Stimulated activated CD4-positive, alpha-beta T cell treated with anti-CD3 and anti-CD28 coated beads, TNF-alpha, amount 100 ng/mL, for 48 hours (primary cell): ENCODE measurements around the gene ABI3BP.

Source experiments
- DNase-seq, 3 donors: peaks; one replicate each; pipeline ENCODE4 v3.0.0-alpha.2; 2020; ENCODE audit warnings: low read depth in 3 of 3

ABI3BP gene

DNA sequence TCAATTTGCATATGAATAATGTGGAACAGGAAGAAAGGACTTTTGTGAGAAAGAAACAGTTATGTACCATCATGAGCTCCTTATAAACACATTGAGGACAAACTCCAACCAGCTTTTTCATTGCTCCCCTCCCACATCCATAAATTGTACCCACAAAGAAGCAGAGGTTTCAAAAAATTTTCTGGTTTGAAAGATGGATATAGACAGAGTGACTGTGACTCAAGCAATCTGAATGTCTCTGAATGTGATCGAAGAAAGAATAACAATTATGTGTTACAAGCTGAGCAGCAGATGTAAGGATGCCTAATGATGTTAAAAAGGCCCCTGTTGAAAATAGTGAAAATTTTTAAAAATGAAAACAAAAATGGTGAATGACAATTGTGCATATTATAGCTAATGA lies 156.6 kb downstream of the ABI3BP start:
- no peak for DNase-seq

GRCh38 chr3:100834332-100834731 lies 158.9 kb downstream of the ABI3BP start:
- DNase-seq, result no peak

- no peak for DNase-seq
These were observed 159.7 kb downstream of the ABI3BP start for GRCh38 chr3:100833483-100833882.

DNA sequence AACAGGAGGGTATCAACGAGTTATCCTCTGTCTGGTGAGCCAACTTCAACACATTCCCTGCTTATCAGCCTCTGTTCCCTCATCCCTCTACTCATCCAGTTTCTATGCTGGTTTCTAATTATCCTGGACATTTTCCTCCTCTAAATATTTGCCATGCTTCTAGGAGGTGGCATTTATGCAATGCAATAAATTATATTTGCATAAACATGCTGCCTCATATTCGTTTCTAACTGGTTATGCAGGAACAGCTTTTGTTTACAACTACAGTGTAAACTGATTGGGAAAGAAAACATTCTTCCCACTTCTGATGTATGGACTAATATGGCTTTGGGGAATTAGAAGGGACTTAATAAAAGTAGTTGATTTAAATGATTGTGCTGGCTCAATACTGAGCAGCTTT lies 161.6 kb downstream of the ABI3BP start:
- DNase-seq, result no peak

- no peak for DNase-seq
These were observed 162.3 kb downstream of the ABI3BP start for GRCh38 chr3:100830931-100831330.

DNA sequence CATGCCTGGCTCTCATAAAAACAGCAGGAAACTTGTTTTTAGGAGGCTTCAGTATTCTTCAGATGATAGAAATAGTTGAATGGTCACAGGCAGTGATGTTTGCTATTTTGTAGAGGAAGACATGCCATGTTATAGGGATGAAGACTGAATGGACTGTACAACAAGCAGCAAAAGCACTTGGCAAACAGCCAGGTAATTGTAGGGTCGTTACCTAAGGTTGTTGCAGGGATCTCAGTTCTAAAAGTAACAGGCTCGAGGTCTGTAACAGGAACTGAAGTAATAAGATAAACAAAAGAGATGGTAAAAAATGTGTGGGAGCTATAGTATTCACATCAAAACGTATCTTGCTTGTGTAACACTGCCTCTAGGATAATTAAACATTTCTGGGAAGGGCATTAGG lies 167.6 kb downstream of the ABI3BP start:
- DNase-seq, result no peak

DNA sequence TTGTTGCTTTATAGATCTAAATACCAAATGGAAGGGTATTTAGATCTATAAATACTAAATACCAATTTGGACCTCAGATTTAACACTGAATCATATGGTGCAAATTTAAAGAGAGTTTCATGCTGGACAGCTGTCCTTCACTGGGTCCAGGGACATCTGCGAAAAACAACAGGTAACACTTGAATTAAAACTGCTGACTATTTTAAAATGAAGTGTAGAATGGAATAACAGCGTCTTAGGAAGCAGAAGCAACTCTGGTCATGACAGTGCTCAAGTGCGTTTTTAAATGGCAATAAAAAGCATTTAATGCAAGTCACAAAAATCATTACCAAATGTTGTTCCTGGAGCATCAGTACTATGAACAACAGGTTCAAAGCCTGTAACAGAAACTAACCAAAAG lies 177.6 kb downstream of the ABI3BP start:
- DNase-seq, result no peak

- no peak for DNase-seq
These were observed 179.4 kb downstream of the ABI3BP start for GRCh38 chr3:100813828-100814227.

GRCh38 chr3:100811779-100812507 lies 181.3 kb downstream of the ABI3BP start:
- no peak for DNase-seq

DNA sequence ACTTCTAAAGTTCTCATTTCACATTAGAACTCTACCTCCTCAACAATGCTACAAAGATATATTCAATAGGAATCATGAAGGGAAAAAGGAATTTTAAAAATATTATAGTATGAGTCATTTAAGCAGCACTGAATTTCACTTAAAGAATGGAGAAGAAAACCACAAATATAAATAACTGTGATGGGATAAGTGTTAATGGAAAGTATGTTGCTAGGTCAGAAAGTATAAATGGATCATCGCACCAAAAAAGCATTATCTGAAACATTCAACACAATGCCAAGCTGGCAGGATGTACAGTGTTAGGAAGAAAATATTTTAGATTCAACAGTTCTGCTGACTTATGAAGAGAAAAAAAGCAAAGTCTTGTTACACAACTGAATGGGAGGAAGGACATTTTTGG lies 182.6 kb downstream of the ABI3BP start:
- no peak for DNase-seq

DNA sequence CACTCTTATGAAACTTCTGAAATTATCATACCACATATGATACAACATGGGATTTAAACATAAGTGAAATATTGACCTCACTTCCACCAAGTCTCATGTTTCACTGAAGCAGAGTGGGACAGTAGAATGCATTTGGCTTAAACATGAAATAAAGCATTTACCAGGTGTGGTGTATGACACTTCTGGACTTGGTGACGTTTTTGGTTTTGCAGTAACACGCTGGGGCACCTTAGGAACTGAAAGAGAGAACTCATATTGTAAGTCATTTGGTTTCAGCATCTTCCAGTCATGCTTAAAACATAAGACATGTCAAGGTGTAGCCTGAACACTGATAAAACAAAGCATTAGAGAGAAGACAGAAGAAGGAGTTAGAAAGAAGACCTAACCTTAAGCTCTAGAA lies 188.6 kb downstream of the ABI3BP start:
- DNase-seq, result no peak

- DNase-seq, result no peak
These were observed 189.5 kb downstream of the ABI3BP start for GRCh38 chr3:100803711-100804110.

DNA sequence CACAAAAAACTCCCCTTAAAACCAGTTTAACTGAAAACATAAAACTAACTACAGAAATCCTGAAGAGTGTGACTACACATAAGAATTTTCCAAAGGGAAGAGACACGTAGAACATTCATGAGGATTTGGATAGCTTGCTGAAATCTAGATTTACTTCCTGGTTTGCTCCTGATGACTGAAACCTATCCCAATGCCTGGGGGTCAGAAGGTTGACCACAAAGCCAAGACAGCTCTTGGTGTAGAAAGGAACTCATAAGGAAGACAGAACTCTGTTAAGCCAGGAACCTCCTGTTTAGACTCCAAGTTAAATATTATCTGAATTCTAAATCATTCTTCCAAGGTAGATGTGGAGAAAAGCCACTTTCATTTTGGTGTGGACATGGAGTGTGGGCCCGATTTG lies 191.1 kb downstream of the ABI3BP start:
- no peak for DNase-seq

DNA sequence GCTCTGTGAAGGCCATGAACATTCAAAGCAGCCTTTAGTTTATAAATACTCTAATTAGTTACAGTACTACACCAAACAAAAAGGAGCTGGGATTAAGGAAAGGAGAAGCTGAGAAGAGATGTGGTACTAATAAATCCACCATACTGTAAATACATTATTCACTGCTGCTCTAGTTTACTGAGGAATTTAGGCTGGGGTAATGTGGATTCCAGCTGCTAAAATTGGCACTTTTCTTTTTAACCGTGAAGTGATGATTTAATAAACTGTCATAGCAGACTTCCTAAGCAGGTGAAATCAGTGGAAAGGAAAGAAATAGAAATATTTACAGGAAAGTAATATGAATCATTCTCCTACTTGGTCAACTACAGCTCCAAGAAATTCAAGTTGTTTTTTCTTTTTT lies 195.2 kb downstream of the ABI3BP start:
- no peak for DNase-seq

DNA sequence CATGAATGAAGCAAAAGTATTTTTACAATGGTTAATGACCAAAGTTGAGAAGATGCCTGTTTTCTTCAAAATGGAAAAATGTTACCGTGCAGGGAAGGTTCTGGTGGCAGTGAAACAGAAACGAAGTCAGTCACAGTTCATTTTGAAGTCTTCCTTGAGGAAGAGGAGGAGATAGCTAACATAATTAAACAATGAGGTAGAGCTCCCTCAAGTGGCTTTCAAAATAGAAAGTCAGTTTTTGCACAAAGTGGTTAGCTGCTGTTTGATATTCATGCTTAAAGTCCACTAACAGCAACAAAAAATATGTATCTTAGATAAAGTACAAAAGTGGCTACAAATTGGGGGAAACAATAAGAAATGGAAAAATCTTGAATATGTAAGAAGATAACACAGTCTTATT lies 196.7 kb downstream of the ABI3BP start:
- no peak for DNase-seq

DNA sequence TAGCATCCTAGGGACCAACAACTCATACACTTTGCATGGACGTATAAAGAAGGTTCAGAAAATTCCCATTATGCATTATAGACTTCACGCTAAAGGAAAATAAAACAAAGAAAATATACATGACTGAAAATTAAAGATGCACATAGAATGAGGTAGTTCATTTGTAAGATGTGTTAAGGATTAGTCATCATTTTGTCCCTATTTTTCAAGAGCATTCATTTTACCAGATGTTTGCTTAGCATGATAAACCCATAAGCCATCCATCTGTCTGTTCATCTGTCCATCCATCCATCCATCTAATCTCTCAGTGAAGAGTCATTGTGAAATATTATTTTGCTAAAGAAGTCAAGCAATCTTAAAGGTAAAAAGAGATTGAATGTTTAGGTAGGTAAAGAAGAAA lies 203.6 kb downstream of the ABI3BP start:
- DNase-seq, result no peak

DNA sequence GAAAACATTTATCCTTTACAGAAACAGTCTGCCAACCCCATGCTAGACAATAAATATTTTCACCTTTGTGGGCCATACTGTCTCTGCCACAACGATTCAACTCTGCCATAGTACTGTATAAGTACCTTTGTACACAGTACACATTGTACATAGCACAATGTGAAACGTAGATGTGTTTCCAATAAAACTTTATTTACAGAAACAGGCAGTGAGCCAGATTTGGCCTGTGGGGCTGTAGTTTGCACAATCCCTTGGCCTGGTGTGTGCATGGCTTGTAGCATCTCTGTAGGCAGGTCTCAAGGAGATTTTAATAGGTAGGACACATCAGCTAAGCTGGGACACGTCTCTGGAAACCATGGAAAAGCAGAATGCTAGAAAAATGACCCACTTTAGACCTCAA lies 209.6 kb downstream of the ABI3BP start:
- DNase-seq, result no peak

GRCh38 chr3:100782906-100783305 lies 210.3 kb downstream of the ABI3BP start:
- no peak for DNase-seq

DNA sequence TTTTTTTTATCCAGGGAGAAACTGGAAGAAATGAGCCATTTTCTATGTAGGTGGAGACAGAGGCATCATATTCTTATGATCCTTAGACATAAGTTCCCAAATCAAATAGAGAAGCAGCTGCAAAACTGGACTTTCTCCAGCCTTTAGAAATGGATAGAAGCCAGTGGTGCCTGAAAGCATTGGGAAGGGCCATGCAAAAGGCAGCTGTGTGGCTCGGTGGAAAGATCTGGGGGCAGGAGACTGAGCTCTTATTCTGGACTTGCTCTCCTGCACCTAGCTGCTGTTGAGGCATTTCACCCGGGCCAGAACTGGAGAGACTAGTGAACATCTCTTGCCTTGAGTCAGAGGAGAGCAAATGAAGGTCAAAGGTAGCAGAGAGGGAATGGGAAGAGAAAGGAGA lies 210.9 kb downstream of the ABI3BP start:
- DNase-seq, result no peak

DNA sequence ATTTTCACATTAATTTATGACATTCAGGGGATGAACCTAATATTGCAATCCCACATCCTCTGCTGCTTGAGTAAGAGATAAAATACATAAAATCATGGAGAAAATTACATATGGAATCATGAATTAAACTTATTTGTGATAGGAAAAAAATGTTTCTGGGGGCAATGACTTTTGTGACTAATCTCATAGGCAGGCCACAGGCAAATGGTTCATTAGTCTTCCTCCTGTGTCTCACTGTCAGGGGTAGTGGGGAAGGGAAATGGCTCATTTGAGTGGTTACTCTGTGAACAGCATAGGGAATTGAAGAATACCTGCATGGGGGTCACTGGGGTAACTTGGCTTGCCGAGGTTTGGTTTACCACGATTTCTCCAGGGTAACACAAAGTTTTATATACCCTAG lies 211.9 kb downstream of the ABI3BP start:
- DNase-seq, result no peak

GRCh38 chr3:100780071-100780622 lies 213.1 kb downstream of the ABI3BP start:
- no peak for DNase-seq

GRCh38 chr3:100779480-100779879 lies 213.7 kb downstream of the ABI3BP start:
- no peak for DNase-seq

DNA sequence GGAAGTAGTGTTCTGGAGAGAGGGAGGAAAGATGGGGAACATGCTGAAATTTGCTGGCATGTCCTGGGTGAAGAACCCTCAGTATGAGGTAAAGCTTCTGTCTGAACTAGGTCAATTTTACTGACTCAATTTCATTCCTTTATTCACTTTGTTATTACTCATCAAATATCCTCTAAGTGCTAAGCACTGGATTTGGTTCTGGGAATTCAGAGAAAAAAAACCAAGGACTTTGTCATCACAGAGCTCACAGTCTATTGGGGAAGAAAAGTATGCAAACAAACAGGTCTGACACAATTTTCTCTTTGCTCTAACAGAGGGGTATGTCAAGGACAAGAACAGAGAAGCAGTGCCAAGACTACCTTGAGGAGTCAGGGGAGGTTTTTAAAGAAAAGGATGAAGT lies 215.9 kb downstream of the ABI3BP start:
- DNase-seq, result no peak

DNA sequence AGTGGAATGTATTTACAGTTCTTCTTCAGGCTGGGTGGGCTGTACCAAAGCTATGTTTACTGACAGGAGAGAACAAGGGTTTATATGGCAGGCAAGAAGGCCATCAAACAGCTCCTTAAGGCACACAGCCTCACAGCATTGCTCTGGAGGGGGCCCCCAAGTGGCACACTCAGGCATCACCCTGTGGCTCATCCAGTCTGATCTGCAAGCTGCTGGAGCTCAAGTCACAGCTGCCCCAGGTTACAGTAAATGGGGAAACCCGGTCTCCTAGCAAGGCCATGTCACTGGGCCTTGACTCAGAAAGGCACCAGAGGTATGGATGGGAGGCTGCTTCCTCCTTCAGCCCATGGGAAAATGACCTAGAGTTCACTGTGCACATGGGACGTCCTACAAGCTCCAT lies 216.5 kb downstream of the ABI3BP start:
- DNase-seq, result no peak
